Type B pancreatic cell (in vitro differentiated cells): Measurements from ENCODE around the gene THAP8. TPM values are rescaled to one million over a fixed set of nuclear protein-coding genes. Genes with fewer than 3 reads are reported as not detected.

Experiments
- DNase-seq: peaks from one replicate; pipeline ENCODE4 v3.0.0; 2021; ENCODE audit warnings: mixed read lengths; ENCODE audit not compliant: unreplicated experiment; ENCODE audit errors: extremely low spot score
- H3K27ac Mint-ChIP-seq: 2 replicates; pipeline ENCODE4 v1.8.0; 2021; ENCODE audit warnings: mild to moderate bottlenecking, mixed read lengths
- H3K27me3 Mint-ChIP-seq: 2 replicates; pipeline ENCODE4 v1.8.0; 2021; ENCODE audit warnings: mixed read lengths
- H3K36me3 Mint-ChIP-seq: 2 replicates; pipeline ENCODE4 v1.8.0; 2021; ENCODE audit warnings: mixed read lengths
- H3K4me1 Mint-ChIP-seq: one replicate; pipeline ENCODE4 v1.8.0; 2021; ENCODE audit warnings: mixed read lengths; ENCODE audit not compliant: unreplicated experiment
- H3K4me3 Mint-ChIP-seq: 2 replicates; pipeline ENCODE4 v1.8.0; 2021; ENCODE audit warnings: mild to moderate bottlenecking, mixed read lengths
- H3K9me3 Mint-ChIP-seq: 2 replicates; pipeline ENCODE4 v1.8.0; 2021; ENCODE audit warnings: mixed read lengths
- CTCF ChIP-seq: fragments of 200-600 bp; sonication (generic); conservative IDR thresholded peaks from 2 replicates; pipeline ENCODE4 v1.5.0; 2021; ENCODE audit warnings: antibody characterized with exemption, mild to moderate bottlenecking
- total RNA-seq: library from RNA; stranded (reverse); gene quantifications from 2 replicates; pipeline ENCODE4 v1.2.1, GENCODE V29; 2021; ENCODE audit warnings: low replicate concordance

The THAP8 gene
- total RNA-seq, 1 donor from 2014 or later: 6.4 TPM

GRCh38 chr19:35992907-35993765 is 60.9 kb downstream of the THAP8 start:
- Mint-ChIP-seq H3K27ac (no peak overlapping the region), H3K9me3 (no peaks in the 10 kb centered on the region), H3K4me1 (peaks cover 22% of the 10 kb centered on the region), H3K36me3 (peaks cover 8% of the 10 kb centered on the region), H3K4me3 (peak overlapping the region; percentile 34), H3K27me3 (peaks cover 15% of the 10 kb centered on the region)
- no peak for TF ChIP-seq CTCF
- DNase-seq: no peak

- no peak for DNase-seq
- Mint-ChIP-seq H3K27ac (no peak overlapping the region), H3K4me1 (peaks cover 16% of the 10 kb centered on the region), H3K9me3 (no peaks in the 10 kb centered on the region), H3K27me3 (peaks cover 26% of the 10 kb centered on the region), H3K36me3 (peaks cover 4% of the 10 kb centered on the region), H3K4me3 (peak overlapping the region; percentile 57)
- TF ChIP-seq CTCF: no peak
These were observed 62.2 kb downstream of the THAP8 start for GRCh38 chr19:35991731-35992450.

GRCh38 chr19:35990771-35991730 is 63.0 kb downstream of the THAP8 start:
- Mint-ChIP-seq H3K36me3 (no peaks in the 10 kb centered on the region), H3K9me3 (no peaks in the 10 kb centered on the region), H3K27ac (no peak overlapping the region), H3K27me3 (peaks cover 34% of the 10 kb centered on the region), H3K4me3 (peak overlapping the region; percentile 57), H3K4me1 (peaks cover 8% of the 10 kb centered on the region)
- DNase-seq: no peak
- TF ChIP-seq CTCF: no peak

- Mint-ChIP-seq H3K27me3 (peaks cover 43% of the 10 kb centered on the region), H3K4me1 (peaks cover 4% of the 10 kb centered on the region), H3K4me3 (no peak overlapping the region), H3K36me3 (no peaks in the 10 kb centered on the region), H3K27ac (no peak overlapping the region), H3K9me3 (peaks cover 3% of the 10 kb centered on the region)
- no peak for TF ChIP-seq CTCF
- DNase-seq: no peak
These were observed 63.9 kb downstream of the THAP8 start for GRCh38 chr19:35990156-35990555.

- Mint-ChIP-seq H3K9me3 (peaks cover 5% of the 10 kb centered on the region), H3K4me1 (no peaks in the 10 kb centered on the region), H3K4me3 (no peak overlapping the region), H3K27ac (no peak overlapping the region), H3K36me3 (no peaks in the 10 kb centered on the region), H3K27me3 (peaks cover 56% of the 10 kb centered on the region)
- no peak for TF ChIP-seq CTCF
- no peak for DNase-seq
These were observed 65.3 kb downstream of the THAP8 start for GRCh38 chr19:35988824-35989223.
